ENCODE results near the gene DNAJC3. TPM values are rescaled to one million over a fixed set of nuclear protein-coding genes. Genes with fewer than 3 reads are reported as not detected.

DNAJC3 gene
- total RNA-seq, 2 donors from 2014 or later, result 14.4 to 19.6 TPM

GRCh38 chr13:95841894-95842293 is 165.0 kb downstream of the DNAJC3 start:
- no peaks in the 10 kb centered on the region for H3K4me1 Mint-ChIP-seq
- ATAC-seq (replicated peaks), result no peak
- H3K9me3 Mint-ChIP-seq, result peaks cover 9% of the 10 kb centered on the region
- H3K36me3 Mint-ChIP-seq (ENCODE audit: low read depth), result no peaks in the 10 kb centered on the region
- no peak overlapping the region for H3K4me3 Mint-ChIP-seq
- peaks cover 23% of the 10 kb centered on the region for H3K27me3 Mint-ChIP-seq
- H3K27ac Mint-ChIP-seq, result no peak overlapping the region

- H3K36me3 Mint-ChIP-seq (ENCODE audit: low read depth), result no peaks in the 10 kb centered on the region
- no peak overlapping the region for H3K4me3 Mint-ChIP-seq
- peaks cover 15% of the 10 kb centered on the region for H3K27me3 Mint-ChIP-seq
- no peak for ATAC-seq (replicated peaks)
- peaks cover 9% of the 10 kb centered on the region for H3K9me3 Mint-ChIP-seq
- no peak overlapping the region for H3K27ac Mint-ChIP-seq
- H3K4me1 Mint-ChIP-seq, result no peaks in the 10 kb centered on the region
These were observed 166.0 kb downstream of the DNAJC3 start for GRCh38 chr13:95842898-95843297.

Other genes with a start within 250 kb of the DNAJC3 start
- not detected for gene CLDN10, start 124.4 kb upstream of the DNAJC3 start, total RNA-seq
- gene DZIP1, start 32.4 kb upstream of the DNAJC3 start, total RNA-seq, result not detected